ENCODE data around the gene DGKQ. TPM values are rescaled to one million over a fixed set of nuclear protein-coding genes. Genes with fewer than 3 reads are reported as not detected.
"Not testable (repeated sequence)": the region's sequence is repeated elsewhere in the genome, so short reads cannot be mapped to it uniquely, and the experiment has no call there.

The DGKQ gene
- total RNA-seq, 4 donors from 2014 or later = 3.2 to 5.2 (median 4.5) TPM

- in situ Hi-C loops (cut with MboI; ENCODE audit: low sequenced_read_pairs in 4 of 4) = no loop called here
Measured at GRCh38 chr4:931194-931959, 42.0 kb downstream of the DGKQ start.

DNA sequence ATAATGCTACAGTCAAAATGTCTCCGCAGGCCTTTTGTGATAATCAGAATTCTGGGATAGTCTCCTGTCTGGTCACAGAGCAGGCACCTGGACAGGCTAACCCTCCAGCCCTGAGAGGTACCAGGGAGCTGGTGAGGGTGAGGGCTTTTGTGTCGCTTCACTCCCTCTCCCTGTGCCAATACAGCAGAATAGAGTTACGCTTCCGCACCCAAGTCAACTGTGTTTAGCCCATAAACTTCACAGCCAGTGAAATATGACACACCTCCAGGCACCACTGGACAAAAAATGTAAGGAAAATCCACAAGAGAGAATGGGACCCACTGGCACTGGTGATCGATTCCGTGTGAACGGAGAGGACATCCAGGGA lies 42.6 kb downstream of the DGKQ start:
- Histone ChIP-seq H3K4me3 (peak overlapping the region; percentile 85 to 97 (median 96)), H3K27me3 (no peaks in the 10 kb centered on the region), H3K27ac (peak overlapping the region; percentile 90 to 97 (median 94)), H3K36me3 (no peaks in the 10 kb centered on the region), H3K4me1 (peaks cover 33 to 39% of the 10 kb centered on the region in 2 donors), H3K9me3 (no peaks in the 10 kb centered on the region)
- no peak for TF ChIP-seq POLR2A (IDR thresholded peaks at IDR 0.05)
- no peak for DNase-seq
- ATAC-seq = no peak
- intact Hi-C loops (cut with DNase I; ENCODE audit: low total_unique reads) = loop anchor here (5.0 kb wide), 4 partner anchors 56 to 751 kb away; partner anchors contain the start of genes ATP5ME, FAM53A, IDUA and MYL5
- in situ Hi-C loops (cut with MboI; ENCODE audit: low sequenced_read_pairs in 4 of 4) = no loop called here

More at GRCh38 chr4:931194-931959, 42.0 kb downstream of the DGKQ start:
- intact Hi-C loops (cut with DNase I; ENCODE audit: low total_unique reads) = loop anchor here (5.0 kb wide), 4 partner anchors 56 to 751 kb away; partner anchors contain the start of genes ATP5ME, FAM53A, IDUA and MYL5
- peak; percentile 70 to 83 for ATAC-seq
- Histone ChIP-seq H3K27me3 (no peaks in the 10 kb centered on the region), H3K4me3 (peak overlapping the region; percentile 85 to 97 (median 96)), H3K27ac (peak overlapping the region; percentile 90 to 97 (median 94)), H3K9me3 (no peaks in the 10 kb centered on the region), H3K4me1 (peaks cover 30 to 39% of the 10 kb centered on the region in 2 donors), H3K36me3 (no peaks in the 10 kb centered on the region)
- TF ChIP-seq POLR2A (IDR thresholded peaks at IDR 0.05) = peak in 1 of 2 donors; percentile 43
- TF ChIP-seq, protein P1, sequence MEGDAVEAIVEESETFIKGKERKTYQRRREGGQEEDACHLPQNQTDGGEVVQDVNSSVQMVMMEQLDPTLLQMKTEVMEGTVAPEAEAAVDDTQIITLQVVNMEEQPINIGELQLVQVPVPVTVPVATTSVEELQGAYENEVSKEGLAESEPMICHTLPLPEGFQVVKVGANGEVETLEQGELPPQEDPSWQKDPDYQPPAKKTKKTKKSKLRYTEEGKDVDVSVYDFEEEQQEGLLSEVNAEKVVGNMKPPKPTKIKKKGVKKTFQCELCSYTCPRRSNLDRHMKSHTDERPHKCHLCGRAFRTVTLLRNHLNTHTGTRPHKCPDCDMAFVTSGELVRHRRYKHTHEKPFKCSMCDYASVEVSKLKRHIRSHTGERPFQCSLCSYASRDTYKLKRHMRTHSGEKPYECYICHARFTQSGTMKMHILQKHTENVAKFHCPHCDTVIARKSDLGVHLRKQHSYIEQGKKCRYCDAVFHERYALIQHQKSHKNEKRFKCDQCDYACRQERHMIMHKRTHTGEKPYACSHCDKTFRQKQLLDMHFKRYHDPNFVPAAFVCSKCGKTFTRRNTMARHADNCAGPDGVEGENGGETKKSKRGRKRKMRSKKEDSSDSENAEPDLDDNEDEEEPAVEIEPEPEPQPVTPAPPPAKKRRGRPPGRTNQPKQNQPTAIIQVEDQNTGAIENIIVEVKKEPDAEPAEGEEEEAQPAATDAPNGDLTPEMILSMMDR (IDR thresholded peaks at IDR 0.05 in 4 of 5, conservative IDR thresholded peaks at IDR 0.05 in 1 of 5) = no peak
- peak; percentile 42 to 56 for DNase-seq

DNA sequence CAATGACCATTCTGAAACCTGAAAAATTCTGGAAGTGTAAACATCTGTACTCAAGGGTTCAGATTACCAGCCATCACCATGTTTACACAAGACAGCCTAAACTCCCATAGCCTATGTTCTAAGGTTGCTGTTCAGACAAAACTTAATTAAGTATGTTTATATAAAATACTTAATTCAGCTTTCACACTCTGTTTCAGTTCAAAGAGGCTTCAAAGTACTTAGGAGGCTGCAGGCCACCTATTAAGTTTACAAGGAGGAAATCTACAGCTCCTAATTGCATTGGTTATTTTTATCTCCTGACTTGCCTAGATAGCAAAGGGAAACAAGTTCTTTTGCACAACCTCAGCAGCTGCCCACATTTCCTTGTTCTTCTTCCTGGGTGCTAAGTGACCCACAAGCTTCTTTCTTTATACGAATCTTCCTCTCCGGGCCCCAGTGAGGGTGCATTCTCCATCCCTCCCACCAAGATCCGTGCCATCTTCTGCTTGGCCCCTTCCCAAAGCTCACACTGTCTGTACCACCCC lies 43.3 kb downstream of the DGKQ start:
- Histone ChIP-seq H3K27ac (peak overlapping the region; percentile 90 to 97 (median 94)), H3K4me1 (peaks cover 33 to 39% of the 10 kb centered on the region in 2 donors)
- intact Hi-C loops (cut with DNase I; ENCODE audit: low total_unique reads) = loop anchor here (5.0 kb wide), 4 partner anchors 57 to 752 kb away; partner anchors contain the start of genes ATP5ME, FAM53A, IDUA and MYL5

DNA sequence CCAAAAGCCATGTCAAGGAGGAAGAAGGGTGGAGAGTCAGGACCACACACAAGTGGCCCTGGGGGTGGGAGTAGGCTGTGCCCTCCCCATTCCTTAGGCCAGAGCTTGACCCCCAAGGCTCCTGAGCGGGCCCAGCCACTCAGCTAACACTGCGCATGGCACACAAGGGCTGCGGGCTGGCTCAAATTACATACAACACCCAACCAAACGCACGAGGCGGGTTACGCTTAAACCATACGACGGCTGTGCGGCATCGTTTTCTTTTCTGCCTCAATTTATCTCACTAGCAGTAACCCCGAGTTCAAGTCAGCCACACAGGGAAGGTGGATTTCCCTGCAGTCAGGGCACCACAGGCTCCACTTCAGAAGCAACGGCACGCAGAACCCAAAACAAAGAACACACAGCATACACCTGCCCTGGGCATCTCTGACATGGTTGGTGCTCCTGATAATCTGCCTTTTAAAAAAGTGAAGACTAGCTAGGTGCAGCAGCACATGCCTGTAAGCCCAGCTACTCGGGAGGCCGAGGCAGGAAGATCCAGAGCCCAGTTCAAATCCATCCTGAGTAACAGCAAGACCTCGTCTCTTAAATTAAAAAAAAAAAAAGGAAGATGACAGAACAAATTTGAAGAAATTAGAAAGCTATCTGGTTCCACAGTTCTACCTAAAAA lies 44.1 kb downstream of the DGKQ start:
- Histone ChIP-seq H3K4me3 (no peak overlapping the region), H3K27me3 (no peaks in the 10 kb centered on the region), H3K27ac (peak overlapping the region in 1 of 4 donors; percentile 90), H3K4me1 (peaks cover 33 to 39% of the 10 kb centered on the region in 2 donors), H3K36me3 (no peaks in the 10 kb centered on the region), H3K9me3 (no peaks in the 10 kb centered on the region)
- ATAC-seq (no peak), DNase-seq (no peak)
- in situ Hi-C loops (cut with MboI; ENCODE audit: low sequenced_read_pairs in 4 of 4) = no loop called here
- TF ChIP-seq, protein P1 (IDR thresholded peaks at IDR 0.05 in 4 of 5, conservative IDR thresholded peaks at IDR 0.05 in 1 of 5) = no peak
- TF ChIP-seq POLR2A (IDR thresholded peaks at IDR 0.05) = no peak
- intact Hi-C loops (cut with DNase I; ENCODE audit: low total_unique reads) = no loop called here

More for the DNA sequence above, 43.3 kb downstream of the DGKQ start:
- DNase-seq (no peak), ATAC-seq (no peak)
- no peak for TF ChIP-seq POLR2A (IDR thresholded peaks at IDR 0.05)
- TF ChIP-seq, protein P1 (IDR thresholded peaks at IDR 0.05 in 4 of 5, conservative IDR thresholded peaks at IDR 0.05 in 1 of 5) = no peak
- Histone ChIP-seq H3K4me3 (peak overlapping the region in 2 of 4 donors; percentile 97), H3K36me3 (no peaks in the 10 kb centered on the region), H3K27me3 (no peaks in the 10 kb centered on the region), H3K9me3 (no peaks in the 10 kb centered on the region)
- in situ Hi-C loops (cut with MboI; ENCODE audit: low sequenced_read_pairs in 4 of 4) = no loop called here

DNA sequence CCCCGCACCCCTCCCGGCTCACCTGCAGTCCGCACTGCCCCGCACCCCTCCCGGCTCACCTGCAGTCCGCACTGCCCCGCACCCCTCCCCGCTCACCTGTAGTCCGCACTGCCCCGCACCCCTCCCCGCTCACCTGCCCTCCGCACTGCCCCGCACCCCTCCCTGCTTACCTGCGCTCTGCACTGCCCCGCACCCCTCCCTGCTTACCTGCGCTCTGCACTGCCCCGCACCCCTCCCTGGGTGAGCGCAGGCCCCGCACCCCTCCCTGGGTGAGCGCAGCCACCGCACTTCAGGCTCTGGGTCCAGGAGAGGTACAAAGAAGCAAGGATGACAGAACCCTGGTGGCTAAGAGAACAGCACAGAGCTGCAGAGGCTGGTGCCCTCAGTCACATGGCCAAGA lies 45.8 kb downstream of the DGKQ start:
- H3K27me3 ChIP-seq; H3K9me3 ChIP-seq; H3K4me3 ChIP-seq; in situ Hi-C loops (cut with MboI; ENCODE audit: low sequenced_read_pairs in 4 of 4); DNase-seq; H3K36me3 ChIP-seq; ATAC-seq; H3K27ac ChIP-seq; intact Hi-C loops (cut with DNase I; ENCODE audit: low total_unique reads): not testable (repeated sequence)
- H3K4me1 ChIP-seq = peaks cover 24 to 27% of the 10 kb centered on the region in 2 donors

Data from gastrocnemius medialis (tissue), 4 donors.